HEK293T (cell line): ENCODE data around the gene EIF4G1.

Experiments used
- CTCF ChIA-PET: fragments of 350-600 bp; formaldehyde crosslinking; extraction: SDS; loops from one replicate; lab custom pipeline; 2021; ENCODE audit warnings: antibody characterized with exemption, inconsistent platforms; lab: Yijun Ruan, JAX
- POLR2A ChIA-PET: fragments of 350-600 bp; formaldehyde crosslinking; extraction: SDS; loops from one replicate; lab custom pipeline; 2020; ENCODE audit warnings: antibody characterized with exemption, inconsistent platforms; lab: Yijun Ruan, JAX
- DNase-seq: peaks from one replicate; pipeline ENCODE4 v3.0.0; 2012; ENCODE audit warnings: mixed read lengths; ENCODE audit errors: extremely low spot score
- ARNT ChIP-seq: fragments of 450-650 bp; IDR thresholded peaks from 2 replicates; pipeline ENCODE4 v1.6.1; 2017; ENCODE audit warnings: mild to moderate bottlenecking
- BHLHE40 ChIP-seq: fragments of 450-650 bp; IDR thresholded peaks from 2 replicates; pipeline ENCODE4 v1.6.1; 2016; ENCODE audit warnings: mild to moderate bottlenecking, moderate library complexity, borderline replicate concordance
- CTBP1 ChIP-seq: fragments of 450-650 bp; IDR thresholded peaks from 2 replicates; pipeline ENCODE4 v1.6.1; 2016; ENCODE audit warnings: borderline replicate concordance
- ELF4 ChIP-seq: fragments of 450-650 bp; IDR thresholded peaks from 2 replicates; pipeline ENCODE4 v1.6.1; 2017; ENCODE audit warnings: antibody characterized with exemption
- FOXA1 ChIP-seq: fragments of 450-650 bp; IDR thresholded peaks from 2 replicates; pipeline ENCODE4 v1.6.1; 2016; ENCODE audit warnings: mild to moderate bottlenecking
- FOXK2 ChIP-seq: fragments of 450-650 bp; IDR thresholded peaks from 2 replicates; pipeline ENCODE4 v1.6.1; 2016; ENCODE audit warnings: mild to moderate bottlenecking
- FOXM1 ChIP-seq: fragments of 450-650 bp; IDR thresholded peaks from 2 replicates; pipeline ENCODE4 v1.6.1; 2017; ENCODE audit warnings: mild to moderate bottlenecking, borderline replicate concordance
- HDGF ChIP-seq: fragments of 450-650 bp; IDR thresholded peaks from 2 replicates; pipeline ENCODE4 v1.6.1; 2017; ENCODE audit warnings: antibody characterized with exemption, borderline replicate concordance
- L3MBTL2 ChIP-seq: fragments of 450-650 bp; conservative IDR thresholded peaks from 2 replicates; pipeline ENCODE4 v1.6.1; 2016; ENCODE audit warnings: mild to moderate bottlenecking
- LEF1 ChIP-seq: fragments of 450-650 bp; IDR thresholded peaks from 2 replicates; pipeline ENCODE4 v1.6.1; 2017; ENCODE audit warnings: mild to moderate bottlenecking, borderline replicate concordance
- NFRKB ChIP-seq: fragments of 450-650 bp; IDR thresholded peaks from 2 replicates; pipeline ENCODE4 v1.6.1; 2016; ENCODE audit warnings: mild to moderate bottlenecking, moderate library complexity
- SP1 ChIP-seq: fragments of 450-650 bp; IDR thresholded peaks from 2 replicates; pipeline ENCODE4 v1.6.1; 2017
- SUZ12 ChIP-seq: fragments of 450-650 bp; IDR thresholded peaks from 2 replicates; pipeline ENCODE4 v1.6.1; 2016; ENCODE audit warnings: mild to moderate bottlenecking
- TARDBP ChIP-seq: fragments of 450-650 bp; IDR thresholded peaks from 2 replicates; pipeline ENCODE4 v1.6.1; 2016
- ZNF384 ChIP-seq: fragments of 450-650 bp; IDR thresholded peaks from 2 replicates; pipeline ENCODE4 v1.6.1; 2016
- TF ChIP-seq, protein P1 (sequence below): fragments of 450-650 bp; IDR thresholded peaks from 2 replicates; pipeline ENCODE4 v1.6.1; 2016

EIF4G1 gene

GRCh38 chr3:184333190-184333589 lies 18.8 kb downstream of the EIF4G1 start:
- no peak for DNase-seq
- POLR2A ChIA-PET = interaction anchor here (0.6 kb wide), 1 partner anchor 28 kb away, joined by 3 read pairs; the partner anchor contains the start of genes CLCN2 and POLR2H
- CTCF ChIA-PET = no interaction called here
- TF ChIP-seq ARNT (no peak), FOXA1 (no peak), NFRKB (no peak), L3MBTL2 (no peak), BHLHE40 (no peak), ZNF384 (no peak), CTBP1 (no peak), SP1 (no peak), LEF1 (no peak), HDGF (no peak), FOXK2 (no peak), TARDBP (no peak), ELF4 (no peak)
- TF ChIP-seq, protein P1, sequence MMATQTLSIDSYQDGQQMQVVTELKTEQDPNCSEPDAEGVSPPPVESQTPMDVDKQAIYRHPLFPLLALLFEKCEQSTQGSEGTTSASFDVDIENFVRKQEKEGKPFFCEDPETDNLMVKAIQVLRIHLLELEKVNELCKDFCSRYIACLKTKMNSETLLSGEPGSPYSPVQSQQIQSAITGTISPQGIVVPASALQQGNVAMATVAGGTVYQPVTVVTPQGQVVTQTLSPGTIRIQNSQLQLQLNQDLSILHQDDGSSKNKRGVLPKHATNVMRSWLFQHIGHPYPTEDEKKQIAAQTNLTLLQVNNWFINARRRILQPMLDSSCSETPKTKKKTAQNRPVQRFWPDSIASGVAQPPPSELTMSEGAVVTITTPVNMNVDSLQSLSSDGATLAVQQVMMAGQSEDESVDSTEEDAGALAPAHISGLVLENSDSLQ = no peak

- DNase-seq = no peak
- ChIA-PET CTCF (no interaction called here), POLR2A (no interaction called here)
- no peak for TF ChIP-seq NFRKB
These were observed 19.3 kb downstream of the EIF4G1 start for GRCh38 chr3:184333700-184334099.

- no peak for DNase-seq
- ChIA-PET POLR2A (no interaction called here), CTCF (no interaction called here)
- no peak for TF ChIP-seq FOXA1
- TF ChIP-seq, protein P1 = no peak
- no peak for TF ChIP-seq FOXK2
- no peak for TF ChIP-seq LEF1
- no peak for TF ChIP-seq ZNF384
- TF ChIP-seq FOXM1 = no peak
- TF ChIP-seq TARDBP = no peak
- TF ChIP-seq HDGF = no peak
- no peak for TF ChIP-seq ARNT
- no peak for TF ChIP-seq NFRKB
These were observed 20.2 kb downstream of the EIF4G1 start for GRCh38 chr3:184334470-184335158.

DNA sequence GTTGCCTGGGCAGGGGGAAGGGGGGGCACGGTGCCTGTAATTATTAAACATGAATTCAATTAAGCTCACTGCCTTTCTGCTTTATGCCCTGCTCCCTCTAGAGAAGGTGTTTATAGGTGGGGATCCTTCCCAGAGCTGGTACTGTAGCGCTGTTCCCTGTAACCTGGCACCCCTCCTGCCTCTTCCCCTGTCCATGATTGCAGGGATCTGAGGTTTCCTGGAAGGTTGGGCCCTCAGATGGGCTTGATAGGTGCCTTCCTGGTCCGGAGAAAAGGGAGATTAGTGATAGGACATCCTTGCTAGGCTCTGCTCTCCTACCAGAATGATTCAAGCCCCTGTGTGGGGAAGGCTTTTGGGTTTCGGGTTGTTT lies 20.9 kb downstream of the EIF4G1 start:
- ChIA-PET CTCF (interaction anchor here (1.0 kb wide), 1 partner anchor 18 kb away, joined by 4 read pairs; no protein-coding TSS in a partner anchor), POLR2A (no interaction called here)
- no peak for DNase-seq
- TF ChIP-seq LEF1 (no peak), BHLHE40 (no peak), FOXA1 (no peak), ZNF384 (no peak), FOXK2 (no peak), FOXM1 (no peak), SP1 (no peak), CTBP1 (no peak), HDGF (no peak), TARDBP (no peak), ELF4 (no peak), SUZ12 (no peak), ARNT (no peak), NFRKB (no peak), L3MBTL2 (no peak)
- TF ChIP-seq, protein P1 = no peak

DNA sequence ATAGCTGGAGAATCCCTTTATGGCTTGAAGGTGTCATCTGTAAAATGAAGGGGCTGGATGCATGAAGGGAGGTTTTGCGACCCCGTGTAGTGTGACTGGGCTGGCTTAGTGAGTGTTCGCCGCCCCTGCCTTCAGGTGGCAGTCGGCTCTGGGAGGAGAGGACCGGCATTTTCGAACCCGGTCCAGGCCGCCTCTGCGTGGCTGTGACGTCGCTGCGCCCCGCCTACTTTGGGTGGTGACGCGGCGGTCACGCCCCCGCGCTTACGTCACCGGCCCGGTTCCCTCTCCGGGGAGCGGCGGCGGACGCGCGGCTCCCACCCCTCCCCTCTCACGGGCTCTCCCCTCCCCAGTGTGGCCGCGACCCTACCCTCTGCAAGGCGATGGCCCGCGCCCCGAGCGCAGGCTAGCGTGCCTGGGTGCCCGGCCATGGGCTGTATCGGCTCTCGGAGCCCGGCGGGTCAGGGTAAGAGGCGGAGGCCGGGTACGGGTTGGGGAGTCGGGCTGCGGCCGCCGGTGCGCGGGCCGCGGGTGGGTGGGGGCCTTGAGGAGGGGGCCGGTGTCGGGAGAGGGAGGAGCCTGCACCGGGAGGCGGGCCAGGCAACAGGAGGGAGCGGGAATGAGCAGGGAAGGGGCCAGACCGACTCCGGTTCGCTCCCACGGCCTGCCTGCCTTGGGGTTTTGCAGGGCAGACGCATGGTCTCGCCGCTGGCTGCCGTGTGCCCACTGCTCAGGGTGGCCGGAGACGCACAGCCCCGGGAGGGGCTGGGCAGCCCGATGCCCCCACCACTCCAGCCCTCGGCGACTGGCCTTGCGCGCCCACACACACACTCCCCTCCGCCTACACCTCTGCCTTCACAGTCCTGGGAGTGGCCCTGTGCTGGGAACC lies 21.5 kb downstream of the EIF4G1 start:
- POLR2A ChIA-PET = interaction anchor here (1.7 kb wide), 1 partner anchor 27 kb away, joined by 9 read pairs; the partner anchor contains the start of genes CLCN2 and POLR2H
- CTCF ChIA-PET = interaction anchor here (1.0 kb wide), 1 partner anchor 17 kb away, joined by 4 read pairs; no protein-coding TSS in a partner anchor
- TF ChIP-seq, protein P1 = no peak
- no peak for TF ChIP-seq LEF1
- TF ChIP-seq SUZ12 = no peak
- TF ChIP-seq HDGF = no peak
- no peak for TF ChIP-seq FOXK2
- no peak for TF ChIP-seq ELF4
- TF ChIP-seq SP1 = no peak; the same call in 1 of the 2 replicates
- TF ChIP-seq ARNT = no peak
- DNase-seq = peak; percentile 75
